Endodermal cell (in vitro differentiated cells): Measurements from ENCODE around the gene BCORL1. TPM values are rescaled to one million over a fixed set of nuclear protein-coding genes. Genes with fewer than 3 reads are reported as not detected.

Experiments
- DNase-seq: peaks from one replicate; pipeline ENCODE4 v3.0.0-alpha.2; 2017
- H3K27ac ChIP-seq: 2 replicates; pipeline ENCODE4 v1.5.1; 2013; ENCODE audit warnings: mild to moderate bottlenecking, low read depth, low read length, moderate library complexity
- H3K27me3 ChIP-seq: 2 replicates; pipeline ENCODE4 v1.6.1; 2013; ENCODE audit warnings: mild to moderate bottlenecking, low read length, moderate library complexity; ENCODE audit not compliant: insufficient read depth, control insufficient read depth, poor library complexity, severe bottlenecking
- H3K36me3 ChIP-seq: 2 replicates; pipeline ENCODE4 v1.7.0; 2013; ENCODE audit warnings: mild to moderate bottlenecking, low read length, moderate library complexity; ENCODE audit not compliant: control insufficient read depth, insufficient read depth
- H3K4me1 ChIP-seq: one replicate; pipeline ENCODE4 v1.7.0; 2013; ENCODE audit warnings: low read length; ENCODE audit not compliant: control insufficient read depth, insufficient read depth
- H3K4me3 ChIP-seq: 2 replicates; pipeline ENCODE4 v1.5.1; 2013; ENCODE audit warnings: mild to moderate bottlenecking, low read length, moderate library complexity
- H3K9ac ChIP-seq: 2 replicates; pipeline ENCODE4 v1.6.1; 2013; ENCODE audit warnings: mild to moderate bottlenecking, low read length, moderate library complexity; ENCODE audit not compliant: poor library complexity, severe bottlenecking; ENCODE audit errors: extremely low read depth
- H3K9me3 ChIP-seq: 2 replicates; pipeline ENCODE4 v1.6.1; 2013; ENCODE audit warnings: mild to moderate bottlenecking, low read length, moderate library complexity; ENCODE audit not compliant: control insufficient read depth
- H3K27ac Mint-ChIP-seq: 2 replicates; pipeline ENCODE4 v1.8.0; 2020; ENCODE audit warnings: mixed read lengths
- H3K27me3 Mint-ChIP-seq: 2 replicates; pipeline ENCODE4 v1.8.0; 2021; ENCODE audit warnings: mild to moderate bottlenecking, mixed read lengths; ENCODE audit not compliant: insufficient read depth
- H3K36me3 Mint-ChIP-seq: 2 replicates; pipeline ENCODE4 v1.8.0; 2020; ENCODE audit warnings: low read depth, mixed read lengths
- H3K4me1 Mint-ChIP-seq: 2 replicates; pipeline ENCODE4 v1.8.0; 2020; ENCODE audit warnings: mixed read lengths
- H3K4me3 Mint-ChIP-seq: 2 replicates; pipeline ENCODE4 v1.8.0; 2020; ENCODE audit warnings: mild to moderate bottlenecking, moderate library complexity, mixed read lengths
- H3K9me3 Mint-ChIP-seq: 2 replicates; pipeline ENCODE4 v1.8.0; 2020; ENCODE audit warnings: mild to moderate bottlenecking, mixed read lengths
- WGBS, 2 experiments: methylation state at CpG; one replicate each; pipeline versions ENCODE4 v1.1.5 to v1.1.7; 2013; ENCODE audit warnings: missing lambda C conversion rate in 2 of 2, mixed read lengths in 1 of 2; ENCODE audit not compliant: insufficient coverage in 1 of 2, insufficient read length in 1 of 2; 5-methylcytosine and 5-hydroxymethylcytosine counted together
- total RNA-seq, 2 donors: library from RNA; stranded (reverse); fragmentation: NEBNext Ultra II Directional in 1 of 2; extraction: Animal tissue kit (Norgen Biotek cat#: 25700) in 1 of 2; gene quantifications; 2 replicates in 1 of 2; 3 replicates in 1 of 2; pipeline ENCODE4 v1.2.1, GENCODE V29; 2021
- TF ChIP-seq, protein P1 (sequence below): fragments of 200-600 bp; sonication (generic); conservative IDR thresholded peaks from 2 replicates; pipeline ENCODE4 v1.5.0; 2021; ENCODE audit warnings: antibody characterized with exemption, mild to moderate bottlenecking

BCORL1 gene
- total RNA-seq, 2 donors from 2014 or later: 24.5 to 29.9 TPM

DNA sequence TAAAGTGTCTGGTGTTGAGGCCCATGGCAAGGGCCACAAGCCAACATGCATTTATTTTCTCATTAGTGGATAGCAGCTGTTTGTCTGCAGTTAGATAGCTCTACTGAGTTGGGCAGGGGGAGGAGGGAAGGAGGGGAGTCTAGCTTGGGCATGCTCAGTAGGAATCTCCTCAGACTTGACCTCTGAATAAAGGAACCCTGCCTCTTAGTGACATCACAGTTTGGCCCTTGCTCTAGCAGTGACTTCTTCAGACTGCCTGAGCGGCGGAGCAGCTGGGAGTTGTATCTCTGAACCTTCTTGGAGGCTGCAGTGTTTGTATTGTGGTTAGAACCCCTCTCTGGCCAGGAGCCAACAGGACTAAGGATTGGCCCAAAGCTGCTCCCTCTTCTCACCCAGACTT is 57.4 kb downstream of the BCORL1 start:
- Histone ChIP-seq H3K4me3 (no peak overlapping the region), H3K36me3 (peaks cover 12% of the 10 kb centered on the region), H3K4me1 (no peaks in the 10 kb centered on the region), H3K9me3 (no peaks in the 10 kb centered on the region), H3K27ac (no peak overlapping the region), H3K27me3 (no peaks in the 10 kb centered on the region), H3K9ac (no peak overlapping the region)
- H3K27me3 Mint-ChIP-seq: no peaks in the 10 kb centered on the region
- peaks cover 33% of the 10 kb centered on the region for H3K9me3 Mint-ChIP-seq
- H3K4me1 Mint-ChIP-seq: no peaks in the 10 kb centered on the region
- WGBS, 2 experiments: 96% methylated on average over 2 of the region's 2 CpGs; no CpG with 5 or more reads in 1 of the 2 experiments
- H3K27ac Mint-ChIP-seq: no peak overlapping the region
- TF ChIP-seq, protein P1, sequence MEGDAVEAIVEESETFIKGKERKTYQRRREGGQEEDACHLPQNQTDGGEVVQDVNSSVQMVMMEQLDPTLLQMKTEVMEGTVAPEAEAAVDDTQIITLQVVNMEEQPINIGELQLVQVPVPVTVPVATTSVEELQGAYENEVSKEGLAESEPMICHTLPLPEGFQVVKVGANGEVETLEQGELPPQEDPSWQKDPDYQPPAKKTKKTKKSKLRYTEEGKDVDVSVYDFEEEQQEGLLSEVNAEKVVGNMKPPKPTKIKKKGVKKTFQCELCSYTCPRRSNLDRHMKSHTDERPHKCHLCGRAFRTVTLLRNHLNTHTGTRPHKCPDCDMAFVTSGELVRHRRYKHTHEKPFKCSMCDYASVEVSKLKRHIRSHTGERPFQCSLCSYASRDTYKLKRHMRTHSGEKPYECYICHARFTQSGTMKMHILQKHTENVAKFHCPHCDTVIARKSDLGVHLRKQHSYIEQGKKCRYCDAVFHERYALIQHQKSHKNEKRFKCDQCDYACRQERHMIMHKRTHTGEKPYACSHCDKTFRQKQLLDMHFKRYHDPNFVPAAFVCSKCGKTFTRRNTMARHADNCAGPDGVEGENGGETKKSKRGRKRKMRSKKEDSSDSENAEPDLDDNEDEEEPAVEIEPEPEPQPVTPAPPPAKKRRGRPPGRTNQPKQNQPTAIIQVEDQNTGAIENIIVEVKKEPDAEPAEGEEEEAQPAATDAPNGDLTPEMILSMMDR: no peak
- no peak overlapping the region for H3K4me3 Mint-ChIP-seq
- H3K36me3 Mint-ChIP-seq: peaks cover 43% of the 10 kb centered on the region
- no peak for DNase-seq

DNA sequence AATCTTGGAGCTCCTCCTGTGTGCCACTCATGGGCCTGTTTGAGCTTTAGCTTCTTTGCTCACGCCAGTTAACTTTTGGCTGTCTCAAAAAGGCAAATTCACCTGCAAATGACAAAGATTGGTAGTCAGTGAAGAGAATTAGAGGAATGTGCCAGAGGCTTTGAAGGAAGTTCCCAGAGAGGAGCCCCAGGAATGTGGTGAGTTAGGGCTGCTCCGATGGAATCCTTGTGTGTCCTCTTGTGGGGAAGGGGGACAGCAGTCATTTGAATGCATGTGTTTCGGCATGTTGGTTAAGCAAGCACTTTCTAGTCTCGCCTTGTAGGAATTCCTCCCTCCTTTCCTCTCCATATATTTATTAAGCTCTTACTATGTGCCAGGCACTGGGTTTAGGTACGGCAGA is 65.0 kb downstream of the BCORL1 start:
- no peaks in the 10 kb centered on the region for H3K27me3 ChIP-seq
- H3K9me3 Mint-ChIP-seq: peaks cover 51% of the 10 kb centered on the region
- peaks cover 61% of the 10 kb centered on the region for H3K36me3 Mint-ChIP-seq
- no peak overlapping the region for H3K4me3 ChIP-seq
- 92 to 100% methylated on average over 3 to 5 of the region's 5 CpGs for WGBS, 2 experiments
- no peaks in the 10 kb centered on the region for H3K4me1 Mint-ChIP-seq
- H3K27ac ChIP-seq: no peak overlapping the region
- no peaks in the 10 kb centered on the region for H3K4me1 ChIP-seq
- TF ChIP-seq, protein P1: no peak
- H3K9me3 ChIP-seq: peaks cover 14% of the 10 kb centered on the region
- no peak overlapping the region for H3K9ac ChIP-seq
- H3K27me3 Mint-ChIP-seq: no peaks in the 10 kb centered on the region
- H3K36me3 ChIP-seq: peaks cover 9% of the 10 kb centered on the region
- no peak overlapping the region for H3K4me3 Mint-ChIP-seq
- DNase-seq: no peak
- H3K27ac Mint-ChIP-seq: no peak overlapping the region

DNA sequence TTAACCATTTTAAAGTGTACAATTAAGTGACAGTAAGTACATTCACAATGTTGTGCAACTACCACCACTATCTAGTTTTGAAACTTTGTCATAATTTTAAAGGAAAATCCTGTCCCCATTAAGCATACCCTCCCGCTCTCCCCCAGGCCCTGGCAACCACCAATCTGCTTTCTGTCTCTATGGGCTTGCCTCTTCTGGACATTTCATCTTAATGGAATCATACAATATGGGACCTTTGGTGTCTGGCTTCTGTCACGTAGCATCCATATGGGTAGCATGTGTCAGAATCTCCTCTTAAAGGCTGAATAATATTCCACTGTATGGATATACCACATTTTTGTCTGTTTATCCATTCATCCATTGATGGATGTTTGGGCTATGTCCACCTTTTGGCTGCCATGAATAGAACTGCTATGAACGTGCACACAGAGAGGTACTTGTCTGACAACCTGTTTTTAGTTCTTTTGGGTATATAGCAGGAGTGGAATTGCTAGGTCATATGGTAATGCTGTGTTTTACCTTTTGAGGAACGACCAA is 66.3 kb downstream of the BCORL1 start:
- Histone ChIP-seq H3K4me1 (no peaks in the 10 kb centered on the region), H3K27me3 (no peaks in the 10 kb centered on the region), H3K9me3 (peaks cover 14% of the 10 kb centered on the region), H3K27ac (no peak overlapping the region), H3K9ac (no peak overlapping the region), H3K36me3 (peaks cover 9% of the 10 kb centered on the region), H3K4me3 (no peak overlapping the region)
- TF ChIP-seq, protein P1: no peak
- H3K27ac Mint-ChIP-seq: no peak overlapping the region
- no peaks in the 10 kb centered on the region for H3K4me1 Mint-ChIP-seq
- no peaks in the 10 kb centered on the region for H3K27me3 Mint-ChIP-seq
- peaks cover 51% of the 10 kb centered on the region for H3K9me3 Mint-ChIP-seq
- no peak overlapping the region for H3K4me3 Mint-ChIP-seq
- whole genome bisulfite sequencing, 2 experiments: 97 to 100% methylated on average over 1 to 3 of the region's 4 CpGs
- no peak for DNase-seq
- H3K36me3 Mint-ChIP-seq: peaks cover 63% of the 10 kb centered on the region
